Activated naive CD8-positive, alpha-beta T cell treated with anti-CD3 and anti-CD28 coated beads, Interleukin-2, amount 50 U/mL, for 16 hours (primary cell): Measurements from ENCODE around the gene YIPF5.

Source experiments
- DNase-seq: peaks from one replicate; pipeline ENCODE4 v3.0.0-alpha.2; 2020; ENCODE audit warnings: low read depth, low spot score

The YIPF5 gene

GRCh38 chr5:144170276-144171024, at the start of gene YIPF5, which contains the start of gene KCTD16:
TSS of gene YIPF5 (minus strand) at chr5:144170659. CDS start at chr5:144169955, 704 bp downstream.
TSS of gene KCTD16 (plus strand) at chr5:144170873.
- DNase-seq = peak; percentile 92

- DNase-seq = no peak
Observed at GRCh38 chr5:144219869-144220268, 49.4 kb upstream of the YIPF5 start.

DNA sequence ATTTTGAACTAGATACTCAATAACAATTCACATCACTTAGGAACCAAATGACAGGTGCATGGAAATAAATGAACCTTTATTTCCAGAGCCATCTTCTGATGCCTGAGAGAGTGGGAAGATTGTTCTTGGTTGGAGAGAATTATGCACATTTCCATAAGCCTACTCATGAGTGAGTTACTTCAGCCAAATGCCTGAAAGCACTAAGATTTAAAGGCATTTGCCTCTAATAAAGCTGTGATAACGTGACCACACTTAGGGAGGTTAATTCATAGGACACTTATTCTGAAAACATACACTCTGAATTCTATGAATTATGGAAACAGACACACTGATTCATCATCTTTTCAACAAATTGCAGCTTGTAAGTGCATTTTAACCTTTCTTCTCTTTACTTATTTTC, 40.2 kb upstream of the YIPF5 start:
- DNase-seq = no peak

DNA sequence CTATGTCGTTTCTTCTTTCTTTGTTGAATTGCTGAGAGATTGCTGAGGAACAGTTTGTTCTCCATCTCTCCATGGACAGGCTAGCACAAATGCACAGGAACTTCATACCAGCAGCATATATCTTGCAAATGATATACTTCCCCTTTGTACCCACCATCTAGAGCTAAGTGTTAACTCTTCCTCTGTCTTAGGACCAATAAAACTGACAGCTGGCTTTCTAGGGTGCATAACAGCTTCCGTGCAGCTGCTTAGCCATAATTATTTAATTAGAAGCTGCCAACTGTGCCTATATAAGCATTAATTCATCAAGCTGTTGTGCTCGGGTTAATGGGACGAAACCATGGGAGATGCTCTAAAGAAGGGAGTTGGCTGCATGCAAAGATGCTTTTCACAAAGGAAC, 38.9 kb upstream of the YIPF5 start:
- no peak for DNase-seq

GRCh38 chr5:144207875-144208444, 37.5 kb upstream of the YIPF5 start:
- DNase-seq = no peak

DNA sequence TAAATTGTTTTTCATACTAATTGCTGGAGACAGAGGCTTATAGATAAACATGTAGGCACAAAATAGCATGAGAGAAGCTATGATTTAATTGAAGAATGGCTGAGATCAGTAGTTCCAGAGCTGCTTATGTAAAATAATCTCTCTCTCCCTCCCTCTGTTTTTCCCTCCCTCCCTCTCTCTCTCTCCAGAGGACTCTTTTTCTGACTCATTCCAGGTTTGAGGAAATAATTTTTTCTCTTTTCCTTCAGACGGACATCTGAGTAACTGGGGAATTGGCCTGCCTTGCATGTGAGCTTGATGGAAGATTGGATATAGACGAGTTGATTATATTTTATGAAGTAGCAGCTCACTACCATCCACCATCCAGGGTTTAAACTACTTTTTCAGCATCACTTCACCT, 35.7 kb upstream of the YIPF5 start:
- no peak for DNase-seq

- DNase-seq = no peak
Observed at GRCh38 chr5:144205141-144205551, 34.7 kb upstream of the YIPF5 start.

DNA sequence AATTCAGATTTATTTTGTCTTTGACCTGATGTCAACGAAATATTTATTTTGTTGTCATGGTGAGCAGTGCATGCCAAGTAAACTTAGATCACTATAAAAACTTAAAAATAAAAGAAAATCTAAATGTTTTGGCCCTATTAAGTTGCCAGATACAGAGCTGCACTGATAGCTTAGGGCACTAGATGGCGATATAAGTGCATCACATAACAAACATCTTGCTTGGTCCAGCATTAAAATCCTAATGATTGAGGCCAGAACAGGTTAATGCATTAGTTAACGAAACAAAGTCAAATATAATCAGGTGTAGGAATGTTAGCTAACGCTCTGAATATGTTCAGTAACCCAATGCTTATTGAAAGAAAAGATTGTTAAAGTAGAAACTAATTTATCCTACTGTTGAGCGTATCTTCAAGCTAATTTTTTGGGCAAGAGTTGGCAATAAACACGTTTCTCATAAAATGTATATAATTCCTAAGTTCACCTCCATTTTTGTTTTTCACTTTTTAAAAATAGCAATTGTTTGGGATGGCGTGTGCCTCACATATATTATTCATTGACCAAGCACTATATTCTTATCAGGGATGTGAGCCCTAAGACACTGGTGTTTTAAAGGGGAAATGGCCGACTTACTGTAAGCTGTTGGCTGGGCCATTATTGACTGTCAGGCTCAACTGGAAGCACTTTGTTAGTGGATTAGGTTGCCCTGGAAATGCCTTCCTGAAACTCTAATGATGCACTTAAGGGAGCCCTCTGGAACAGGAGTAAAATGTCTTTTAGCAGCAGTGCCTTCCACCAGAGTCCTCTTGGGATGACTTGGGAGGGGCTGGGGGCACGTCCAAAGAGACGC, 33.5 kb upstream of the YIPF5 start:
- DNase-seq = no peak

DNA sequence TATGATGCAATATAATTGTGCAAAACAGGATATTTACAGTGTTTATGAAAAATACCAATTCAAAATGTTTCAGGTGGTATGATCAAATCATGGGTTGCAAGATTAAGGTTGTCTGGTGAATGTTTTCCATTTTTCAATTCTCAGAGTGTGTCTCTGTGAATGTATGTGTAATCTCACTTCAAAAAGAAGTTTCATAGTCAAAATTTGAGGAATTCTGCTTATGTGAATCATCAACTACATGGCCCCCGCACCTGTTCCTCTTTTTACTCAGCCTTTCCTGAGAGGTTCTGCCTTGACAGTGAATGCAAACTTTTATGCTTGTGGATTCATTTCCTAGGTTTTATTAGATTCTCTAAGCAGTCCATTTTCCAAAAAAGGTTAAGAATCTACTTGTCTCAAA, 32.3 kb upstream of the YIPF5 start:
- DNase-seq = no peak

DNA sequence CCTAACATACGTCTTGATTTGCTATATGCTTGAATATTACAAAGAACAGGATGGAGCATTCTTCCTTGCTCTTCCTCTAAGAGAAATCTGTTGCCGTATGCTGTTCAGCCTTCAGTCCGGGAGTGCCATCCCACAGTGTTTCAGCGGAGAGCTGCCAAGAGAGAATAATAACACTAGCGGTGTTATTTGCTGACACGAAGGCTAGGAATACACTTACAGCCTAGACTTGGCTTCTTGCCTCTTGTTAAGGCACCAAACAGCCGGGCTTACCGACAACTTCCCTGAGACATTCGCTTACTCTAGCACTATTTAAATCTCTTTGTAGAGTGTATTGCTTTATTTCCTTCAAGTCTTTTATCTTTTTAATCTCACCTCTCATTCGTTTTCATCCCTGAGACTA, 31.6 kb upstream of the YIPF5 start:
- DNase-seq = no peak

DNA sequence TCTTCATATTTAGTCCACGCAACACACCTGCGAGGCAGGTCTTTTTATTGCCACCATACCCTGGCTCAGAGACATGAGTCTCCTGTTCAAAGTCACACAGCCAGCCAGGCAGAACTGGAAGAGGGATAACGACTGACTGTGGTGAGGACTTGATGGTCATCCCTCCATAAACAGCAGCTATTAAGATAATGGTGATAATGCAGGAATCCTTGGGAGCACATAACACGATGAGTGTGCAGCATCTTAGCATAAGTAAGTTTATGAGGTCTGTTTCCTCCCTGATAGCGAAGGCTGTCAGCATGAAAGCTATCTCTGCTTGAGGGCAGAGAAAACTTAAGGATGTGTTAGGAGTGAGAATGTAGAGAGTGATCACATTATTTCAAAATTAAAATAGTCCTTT, 31.1 kb upstream of the YIPF5 start:
- DNase-seq = no peak

DNA sequence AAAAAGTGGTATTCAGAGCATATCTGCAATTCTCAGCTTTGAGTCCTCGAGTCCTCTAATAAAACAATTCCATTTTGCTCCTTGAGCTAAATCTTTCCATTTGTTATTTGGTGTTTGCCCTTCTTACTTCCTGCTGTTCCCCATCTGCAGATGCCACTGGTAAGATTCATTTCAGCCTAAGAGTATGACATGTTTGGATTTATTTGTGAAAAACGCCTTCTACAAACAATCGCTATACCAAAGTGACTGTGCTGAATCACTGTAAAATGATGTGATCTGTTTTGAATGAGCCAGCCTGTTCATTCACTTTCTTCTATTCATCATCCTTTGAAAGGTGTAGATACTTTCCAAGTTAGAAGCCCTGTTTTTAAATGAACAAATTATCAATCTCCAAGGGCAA, 27.9 kb upstream of the YIPF5 start:
- no peak for DNase-seq

DNA sequence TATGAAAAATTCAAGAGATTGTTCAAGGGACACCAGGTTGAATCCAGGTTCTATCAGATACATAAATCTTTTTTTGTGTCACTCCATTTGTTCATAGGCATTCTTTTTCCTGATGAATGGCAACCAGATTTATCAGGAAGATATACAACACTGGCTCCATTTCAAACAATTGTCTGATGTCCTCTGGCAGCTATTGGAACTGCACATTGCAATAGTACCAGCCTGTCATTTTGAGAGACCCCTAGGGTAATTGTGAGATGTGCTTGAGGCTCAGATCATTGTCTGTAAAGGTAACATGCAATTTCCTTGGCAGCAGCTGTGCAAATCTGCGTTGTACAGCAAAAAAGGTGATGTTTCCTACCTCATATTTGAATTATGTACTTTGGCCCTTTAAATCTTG, 26.2 kb upstream of the YIPF5 start:
- no peak for DNase-seq

DNA sequence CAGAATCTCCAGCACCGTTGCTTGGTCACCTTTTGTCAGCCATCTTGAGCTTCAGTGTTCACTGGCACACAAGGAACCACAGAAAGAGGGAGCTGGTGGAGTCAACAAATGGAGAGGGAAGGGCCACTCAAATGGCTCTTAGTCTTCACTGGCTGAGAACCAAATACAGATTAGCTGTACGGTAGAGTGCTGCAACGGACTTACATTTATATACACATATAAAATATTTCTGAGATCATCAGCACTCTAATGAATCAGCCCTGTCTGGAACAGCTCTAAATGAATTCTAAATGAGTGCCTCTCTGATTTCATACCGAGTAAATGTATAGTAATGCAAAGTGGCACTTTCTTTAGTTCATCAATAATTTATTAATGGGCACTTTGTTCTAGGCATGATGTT, 25.0 kb upstream of the YIPF5 start:
- DNase-seq = no peak

DNA sequence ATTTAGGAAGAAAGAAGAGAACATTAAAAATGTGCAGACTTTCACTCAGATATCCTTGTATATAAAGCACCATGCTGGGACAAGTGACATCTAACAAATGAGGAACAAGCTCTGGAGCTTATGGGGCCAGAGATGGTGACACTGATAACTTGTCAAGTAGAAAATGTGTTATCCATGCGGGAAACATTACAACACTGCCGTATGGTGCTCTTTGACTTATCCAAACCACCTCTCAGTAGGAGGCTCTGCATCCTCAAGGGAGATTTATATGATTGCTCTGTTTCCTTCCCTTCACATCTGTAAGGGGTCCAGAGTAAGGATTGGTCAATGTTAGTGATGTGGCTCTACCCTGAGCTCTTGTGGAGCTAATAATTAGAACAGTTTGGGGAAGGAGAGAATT, 23.7 kb upstream of the YIPF5 start:
- no peak for DNase-seq

DNA sequence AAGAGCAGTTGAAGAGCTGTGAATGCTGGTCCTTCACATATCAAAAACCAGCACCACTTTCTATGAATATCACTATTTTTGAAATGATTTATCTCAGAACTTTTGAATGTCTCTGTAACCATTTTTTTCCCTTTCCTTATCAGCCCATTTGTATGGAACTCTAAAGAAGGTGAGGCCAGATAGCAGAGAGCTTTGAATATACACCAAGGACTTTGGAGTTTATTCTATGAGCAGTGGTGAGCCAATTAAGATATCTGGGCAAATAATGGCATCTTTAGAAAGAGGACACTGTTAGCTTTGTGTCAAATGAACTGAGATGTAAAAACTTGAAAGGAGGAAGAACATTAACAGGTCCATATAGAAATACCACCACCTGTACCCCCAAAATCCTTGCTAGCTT, 22.2 kb upstream of the YIPF5 start:
- no peak for DNase-seq

DNA sequence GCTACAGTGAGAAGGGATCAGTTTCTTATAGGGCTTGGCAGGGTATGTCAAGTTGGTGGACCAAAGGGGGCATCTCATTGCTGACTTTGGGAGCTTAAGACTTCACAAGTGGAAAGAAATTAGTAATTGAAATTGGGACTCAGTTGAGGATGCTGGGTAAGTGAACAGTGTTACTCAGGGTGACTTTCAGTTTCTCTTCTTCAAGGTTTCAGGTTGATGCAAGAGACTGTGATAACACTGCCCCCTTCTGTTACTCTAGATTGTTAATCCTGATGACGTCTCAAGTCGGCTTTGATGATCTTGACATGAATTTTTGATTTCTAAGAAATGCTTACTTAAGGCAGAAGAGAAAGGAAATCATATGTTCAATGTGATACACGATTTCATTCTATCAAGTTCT, 21.5 kb upstream of the YIPF5 start:
- no peak for DNase-seq

DNA sequence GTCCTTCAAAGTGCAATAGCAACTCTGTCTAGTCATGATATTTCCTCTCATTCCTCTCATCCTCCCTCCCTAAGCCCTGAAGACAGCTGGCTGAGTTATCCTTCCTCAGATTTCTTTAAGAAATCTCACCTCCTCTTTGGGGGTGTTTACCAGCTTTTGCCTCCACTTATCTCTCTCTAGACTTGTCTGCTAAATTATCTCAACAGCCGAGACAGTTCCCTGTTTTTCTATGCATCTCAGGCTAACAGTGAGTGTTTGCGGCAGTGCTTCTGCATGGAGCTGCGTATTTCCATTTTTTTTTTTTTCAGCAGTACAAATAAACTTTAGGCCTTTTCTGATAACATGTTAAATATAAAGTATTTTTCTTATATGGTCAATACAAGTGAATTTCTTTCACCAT, 21.1 kb upstream of the YIPF5 start:
- DNase-seq = no peak

DNA sequence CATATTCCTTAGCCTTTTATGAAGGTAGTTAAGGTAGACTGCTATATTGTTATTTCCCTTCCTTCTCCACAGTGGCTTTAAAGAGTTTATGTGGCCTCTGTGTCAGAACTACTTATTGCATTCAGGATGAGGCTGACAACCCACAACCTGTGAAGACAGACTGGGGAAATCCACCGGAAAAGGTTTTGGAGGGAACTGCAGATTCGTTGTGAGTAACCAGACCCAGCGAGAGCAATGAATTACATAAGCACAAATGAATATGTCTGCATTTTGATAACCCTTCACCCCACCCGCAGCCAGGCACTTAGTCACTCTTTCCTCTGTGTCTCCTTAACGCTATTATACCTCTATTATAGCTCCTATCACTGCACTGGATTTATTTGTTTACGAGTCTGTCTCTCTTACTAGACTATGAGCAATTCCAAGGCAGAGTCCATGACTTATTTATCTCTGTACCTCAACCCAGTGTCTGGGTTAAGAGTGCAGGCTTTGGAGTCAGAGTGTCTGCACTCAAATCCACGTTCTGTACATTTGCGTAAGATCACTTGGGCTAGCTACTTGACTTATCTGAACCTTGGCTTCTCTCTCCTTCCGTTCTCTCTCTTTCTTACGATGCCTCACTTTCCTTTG, 19.5 kb upstream of the YIPF5 start:
- peak; percentile 39 for DNase-seq

GRCh38 chr5:144187699-144188294, 17.3 kb upstream of the YIPF5 start:
- peak; percentile 17 for DNase-seq

DNA sequence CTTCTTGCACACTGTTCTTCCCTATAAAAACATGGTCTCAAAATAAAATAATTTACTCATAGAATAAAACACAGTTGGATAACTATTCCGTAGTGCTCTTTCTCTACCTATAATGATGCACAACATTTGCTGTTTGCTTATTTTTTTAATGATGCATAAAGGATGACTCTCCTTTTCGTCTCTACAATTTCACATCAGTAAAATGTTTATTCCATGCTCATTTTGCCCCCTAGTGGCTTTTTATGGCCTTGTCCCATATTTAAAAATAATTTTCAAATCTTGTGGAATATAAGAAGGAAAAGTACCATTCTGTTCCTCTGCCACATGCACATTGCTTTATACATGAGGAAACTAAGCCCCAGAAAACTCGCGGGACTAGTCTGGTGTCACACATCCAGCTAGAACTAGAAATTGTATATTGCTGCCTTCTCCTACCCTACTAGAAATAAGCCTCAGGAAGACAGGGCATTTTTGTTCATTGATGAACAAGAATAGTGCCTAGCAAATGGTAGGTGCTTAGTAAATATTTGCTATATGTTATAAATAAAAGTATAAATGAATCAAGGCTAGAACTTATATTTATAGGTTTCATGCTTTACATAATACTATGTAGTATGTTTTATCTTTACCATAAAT, 12.9 kb upstream of the YIPF5 start:
- DNase-seq = no peak
